Endodermal cell (in vitro differentiated cells): ENCODE results near the gene PNCK. TPM values are rescaled to one million over a fixed set of nuclear protein-coding genes. Genes with fewer than 3 reads are reported as not detected.

ENCODE experiments used
- DNase-seq: peaks from one replicate; pipeline ENCODE4 v3.0.0-alpha.2; 2017
- H3K27ac ChIP-seq: 2 replicates; pipeline ENCODE4 v1.5.1; 2013; ENCODE audit warnings: mild to moderate bottlenecking, low read depth, low read length, moderate library complexity
- H3K27me3 ChIP-seq: 2 replicates; pipeline ENCODE4 v1.6.1; 2013; ENCODE audit warnings: mild to moderate bottlenecking, low read length, moderate library complexity; ENCODE audit not compliant: insufficient read depth, control insufficient read depth, poor library complexity, severe bottlenecking
- H3K36me3 ChIP-seq: 2 replicates; pipeline ENCODE4 v1.7.0; 2013; ENCODE audit warnings: mild to moderate bottlenecking, low read length, moderate library complexity; ENCODE audit not compliant: control insufficient read depth, insufficient read depth
- H3K4me1 ChIP-seq: one replicate; pipeline ENCODE4 v1.7.0; 2013; ENCODE audit warnings: low read length; ENCODE audit not compliant: control insufficient read depth, insufficient read depth
- H3K4me3 ChIP-seq: 2 replicates; pipeline ENCODE4 v1.5.1; 2013; ENCODE audit warnings: mild to moderate bottlenecking, low read length, moderate library complexity
- H3K9ac ChIP-seq: 2 replicates; pipeline ENCODE4 v1.6.1; 2013; ENCODE audit warnings: mild to moderate bottlenecking, low read length, moderate library complexity; ENCODE audit not compliant: poor library complexity, severe bottlenecking; ENCODE audit errors: extremely low read depth
- H3K9me3 ChIP-seq: 2 replicates; pipeline ENCODE4 v1.6.1; 2013; ENCODE audit warnings: mild to moderate bottlenecking, low read length, moderate library complexity; ENCODE audit not compliant: control insufficient read depth
- H3K27ac Mint-ChIP-seq: 2 replicates; pipeline ENCODE4 v1.8.0; 2020; ENCODE audit warnings: mixed read lengths
- H3K27me3 Mint-ChIP-seq: 2 replicates; pipeline ENCODE4 v1.8.0; 2021; ENCODE audit warnings: mild to moderate bottlenecking, mixed read lengths; ENCODE audit not compliant: insufficient read depth
- H3K36me3 Mint-ChIP-seq: 2 replicates; pipeline ENCODE4 v1.8.0; 2020; ENCODE audit warnings: low read depth, mixed read lengths
- H3K4me1 Mint-ChIP-seq: 2 replicates; pipeline ENCODE4 v1.8.0; 2020; ENCODE audit warnings: mixed read lengths
- H3K4me3 Mint-ChIP-seq: 2 replicates; pipeline ENCODE4 v1.8.0; 2020; ENCODE audit warnings: mild to moderate bottlenecking, moderate library complexity, mixed read lengths
- H3K9me3 Mint-ChIP-seq: 2 replicates; pipeline ENCODE4 v1.8.0; 2020; ENCODE audit warnings: mild to moderate bottlenecking, mixed read lengths
- WGBS, 2 experiments: methylation state at CpG; one replicate each; pipeline versions ENCODE4 v1.1.5 to v1.1.7; 2013; ENCODE audit warnings: missing lambda C conversion rate in 2 of 2, mixed read lengths in 1 of 2; ENCODE audit not compliant: insufficient coverage in 1 of 2, insufficient read length in 1 of 2; 5-methylcytosine and 5-hydroxymethylcytosine counted together
- total RNA-seq, 2 donors: library from RNA; stranded (reverse); fragmentation: NEBNext Ultra II Directional in 1 of 2; extraction: Animal tissue kit (Norgen Biotek cat#: 25700) in 1 of 2; gene quantifications; 2 replicates in 1 of 2; 3 replicates in 1 of 2; pipeline ENCODE4 v1.2.1, GENCODE V29; 2021
- TF ChIP-seq, protein P1 (sequence below): fragments of 200-600 bp; sonication (generic); conservative IDR thresholded peaks from 2 replicates; pipeline ENCODE4 v1.5.0; 2021; ENCODE audit warnings: antibody characterized with exemption, mild to moderate bottlenecking

Gene PNCK
- total RNA-seq, 2 donors from 2014 or later = 2.8 to 12.9 TPM

DNA sequence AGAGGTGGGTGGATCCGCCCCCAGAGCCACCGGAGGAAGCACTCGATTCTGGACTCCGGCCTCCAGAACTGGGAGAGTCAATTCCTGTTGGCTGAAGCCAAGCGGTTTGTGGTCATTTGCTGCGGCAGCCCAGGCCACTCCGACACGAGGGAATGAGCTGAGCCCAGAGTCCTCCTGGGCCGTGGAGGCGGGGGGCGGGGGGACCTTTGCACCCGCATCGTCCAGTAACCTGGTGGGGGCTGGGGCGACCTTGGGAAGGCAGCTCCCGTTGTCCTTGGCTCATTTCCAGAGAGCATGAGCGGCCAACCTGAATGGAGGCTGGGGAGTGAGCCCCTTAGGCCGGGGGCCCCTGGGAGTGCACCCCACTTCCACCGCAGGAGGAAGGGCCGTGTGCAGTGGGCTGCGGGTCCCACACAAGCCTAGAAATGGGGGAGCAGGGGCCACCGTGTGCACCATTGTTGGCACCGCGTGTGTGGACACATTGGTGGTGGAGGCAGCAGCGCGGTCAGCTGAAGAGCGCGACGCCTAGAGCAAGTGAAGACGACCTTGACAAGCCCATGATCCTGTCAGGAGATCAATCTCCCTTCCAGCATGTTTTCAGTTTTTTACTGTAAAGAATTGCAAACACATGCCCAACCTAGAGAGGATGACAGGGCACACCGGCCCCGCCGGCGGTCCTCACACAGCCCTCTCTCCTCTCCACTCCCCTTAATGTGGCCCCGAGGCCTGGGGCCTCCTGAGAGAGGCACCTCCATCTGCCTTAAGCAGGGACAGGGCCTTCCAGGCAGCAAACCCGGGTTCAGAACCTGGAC is 46.5 kb downstream of the PNCK start:
- Histone ChIP-seq H3K36me3 (no peaks in the 10 kb centered on the region), H3K9ac (no peak overlapping the region), H3K4me1 (no peaks in the 10 kb centered on the region), H3K4me3 (no peak overlapping the region), H3K9me3 (no peaks in the 10 kb centered on the region), H3K27me3 (no peaks in the 10 kb centered on the region), H3K27ac (no peak overlapping the region)
- Mint-ChIP-seq H3K9me3 (peaks cover 63% of the 10 kb centered on the region), H3K4me1 (no peaks in the 10 kb centered on the region), H3K27me3 (peaks cover 11% of the 10 kb centered on the region), H3K27ac (no peak overlapping the region), H3K36me3 (no peaks in the 10 kb centered on the region), H3K4me3 (no peak overlapping the region)
- TF ChIP-seq, protein P1, sequence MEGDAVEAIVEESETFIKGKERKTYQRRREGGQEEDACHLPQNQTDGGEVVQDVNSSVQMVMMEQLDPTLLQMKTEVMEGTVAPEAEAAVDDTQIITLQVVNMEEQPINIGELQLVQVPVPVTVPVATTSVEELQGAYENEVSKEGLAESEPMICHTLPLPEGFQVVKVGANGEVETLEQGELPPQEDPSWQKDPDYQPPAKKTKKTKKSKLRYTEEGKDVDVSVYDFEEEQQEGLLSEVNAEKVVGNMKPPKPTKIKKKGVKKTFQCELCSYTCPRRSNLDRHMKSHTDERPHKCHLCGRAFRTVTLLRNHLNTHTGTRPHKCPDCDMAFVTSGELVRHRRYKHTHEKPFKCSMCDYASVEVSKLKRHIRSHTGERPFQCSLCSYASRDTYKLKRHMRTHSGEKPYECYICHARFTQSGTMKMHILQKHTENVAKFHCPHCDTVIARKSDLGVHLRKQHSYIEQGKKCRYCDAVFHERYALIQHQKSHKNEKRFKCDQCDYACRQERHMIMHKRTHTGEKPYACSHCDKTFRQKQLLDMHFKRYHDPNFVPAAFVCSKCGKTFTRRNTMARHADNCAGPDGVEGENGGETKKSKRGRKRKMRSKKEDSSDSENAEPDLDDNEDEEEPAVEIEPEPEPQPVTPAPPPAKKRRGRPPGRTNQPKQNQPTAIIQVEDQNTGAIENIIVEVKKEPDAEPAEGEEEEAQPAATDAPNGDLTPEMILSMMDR = no peak
- no peak for DNase-seq
- WGBS, 2 experiments = 86% methylated on average over 9 to 32 of the region's 35 CpGs

DNA sequence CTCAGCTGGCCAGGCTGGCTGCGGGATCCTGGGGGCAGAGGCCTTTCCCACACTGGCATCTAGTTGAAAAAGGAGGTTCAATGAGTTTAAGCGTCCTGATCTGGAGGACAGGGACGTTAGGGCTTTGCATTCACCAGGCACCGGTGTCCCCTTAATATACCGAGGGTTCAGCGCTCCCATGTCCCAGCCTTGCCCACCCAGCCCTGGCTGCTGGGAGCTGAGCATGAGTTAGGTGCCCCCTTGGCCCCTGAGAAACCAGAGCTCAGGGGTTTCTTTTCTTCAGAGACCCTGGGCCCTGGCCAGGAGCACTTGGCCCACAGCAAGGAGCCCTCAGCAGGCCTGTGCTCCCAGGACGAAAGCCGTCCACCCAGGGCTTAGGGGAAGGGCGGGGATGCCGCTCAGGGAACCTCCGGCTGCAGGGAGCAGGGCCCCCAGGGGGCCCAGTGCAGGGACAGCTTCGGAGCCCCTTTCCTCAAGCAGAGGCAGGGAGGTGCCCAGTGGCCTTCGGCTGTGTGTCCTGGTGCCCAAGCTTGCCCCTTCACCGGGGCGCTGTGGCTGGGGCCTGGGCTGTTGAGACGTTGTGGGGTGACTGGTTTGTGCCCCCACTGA is 47.5 kb downstream of the PNCK start:
- H3K4me1 ChIP-seq = no peaks in the 10 kb centered on the region
- DNase-seq = no peak
- no peaks in the 10 kb centered on the region for H3K9me3 ChIP-seq
- H3K4me1 Mint-ChIP-seq = no peaks in the 10 kb centered on the region
- H3K9me3 Mint-ChIP-seq = peaks cover 63% of the 10 kb centered on the region
- 93 to 95% methylated on average over 3 to 15 of the region's 16 CpGs for WGBS, 2 experiments
- no peak overlapping the region for H3K4me3 Mint-ChIP-seq
- no peak overlapping the region for H3K9ac ChIP-seq
- H3K36me3 Mint-ChIP-seq = no peaks in the 10 kb centered on the region
- no peak overlapping the region for H3K27ac ChIP-seq
- no peaks in the 10 kb centered on the region for H3K36me3 ChIP-seq
- H3K27me3 ChIP-seq = no peaks in the 10 kb centered on the region
- TF ChIP-seq, protein P1 = no peak
- no peak overlapping the region for H3K4me3 ChIP-seq
- no peak overlapping the region for H3K27ac Mint-ChIP-seq
- peaks cover 8% of the 10 kb centered on the region for H3K27me3 Mint-ChIP-seq

DNA sequence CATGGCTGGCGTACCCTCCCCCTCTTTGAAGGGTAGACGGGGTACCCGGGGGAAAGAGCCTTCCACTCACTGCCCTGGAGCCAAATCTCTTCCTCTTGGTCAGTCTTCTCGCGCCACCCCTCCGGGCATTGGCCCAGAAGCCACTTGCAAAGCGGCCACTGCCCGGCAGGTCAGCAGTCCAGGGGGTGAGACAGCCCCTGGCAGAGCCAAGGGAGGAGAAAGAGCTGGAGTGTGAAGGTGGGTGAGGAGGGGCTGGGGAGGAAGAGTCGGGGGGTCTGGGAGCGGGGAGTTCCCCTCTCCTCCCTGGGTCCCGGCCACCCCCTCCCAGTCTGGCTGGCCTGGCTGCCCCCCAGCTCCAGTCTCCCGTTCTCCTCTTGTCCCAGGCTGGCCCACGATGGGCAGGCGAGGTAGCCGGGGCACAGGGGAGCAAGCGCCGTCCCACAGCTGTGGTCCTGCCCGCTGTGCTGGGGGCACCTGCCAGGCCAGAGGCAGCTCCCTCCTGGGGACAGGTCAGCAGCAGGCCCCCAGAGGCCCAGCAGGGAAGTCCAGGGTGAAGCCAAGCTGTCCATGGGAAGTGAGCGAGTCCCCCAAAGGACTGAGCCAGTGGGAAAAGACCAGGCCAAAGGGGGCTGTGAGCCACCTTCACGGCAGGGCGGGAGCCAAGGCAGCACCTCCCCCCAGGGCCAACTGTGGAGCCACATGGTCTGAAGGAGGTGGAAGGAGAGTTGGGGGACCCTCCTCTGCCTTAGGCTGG is 48.2 kb downstream of the PNCK start:
- Histone ChIP-seq H3K36me3 (no peaks in the 10 kb centered on the region), H3K4me1 (no peaks in the 10 kb centered on the region), H3K9me3 (no peaks in the 10 kb centered on the region), H3K27me3 (no peaks in the 10 kb centered on the region), H3K9ac (no peak overlapping the region), H3K4me3 (no peak overlapping the region), H3K27ac (no peak overlapping the region)
- 92 to 100% methylated on average over 3 to 18 of the region's 21 CpGs for WGBS, 2 experiments
- H3K27ac Mint-ChIP-seq = no peak overlapping the region
- H3K4me3 Mint-ChIP-seq = no peak overlapping the region
- peaks cover 61% of the 10 kb centered on the region for H3K9me3 Mint-ChIP-seq
- H3K27me3 Mint-ChIP-seq = peaks cover 4% of the 10 kb centered on the region
- H3K4me1 Mint-ChIP-seq = no peaks in the 10 kb centered on the region
- TF ChIP-seq, protein P1 = no peak
- DNase-seq = no peak
- H3K36me3 Mint-ChIP-seq = no peaks in the 10 kb centered on the region
